ENCODE data around the gene CLDN14. TPM values are rescaled to one million over a fixed set of nuclear protein-coding genes. Genes with fewer than 3 reads are reported as not detected.

The CLDN14 gene
- total and polyA plus RNA-seq, 9 donors = 0.15 TPM; not detected in 8

- no peaks in the 10 kb centered on the region for H3K27me3 ChIP-seq
- WGBS, 3 donors = 60 to 66% (median 64%) methylated on average over 28 of the region's 28 CpGs
- H3K4me3 ChIP-seq = no peak overlapping the region
- no peaks in the 10 kb centered on the region for H3K4me1 ChIP-seq (ENCODE audit: insufficient read depth)
- intact Hi-C loops (cut with DNase I) = loop anchor here in 2 of 4 donors (5.0 to 10.0 kb wide), 3 partner anchors 80 to 505 kb away; no protein-coding TSS in a partner anchor
- TF ChIP-seq EP300 (IDR thresholded peaks at IDR 0.05) (no peak), POLR2A (IDR thresholded peaks at IDR 0.05) (no peak), CTCF (IDR thresholded peaks at IDR 0.05) (no peak)
- H3K27ac ChIP-seq = no peak overlapping the region
- H3K9me3 ChIP-seq = no peaks in the 10 kb centered on the region
- no peaks in the 10 kb centered on the region for H3K36me3 ChIP-seq
- peak in 1 of 5 donors; percentile 42 for DNase-seq
Measured at GRCh38 chr21:36422279-36423098, 57.4 kb downstream of the CLDN14 start.

- Histone ChIP-seq H3K4me3 (no peak overlapping the region), H3K4me1 (ENCODE audit: insufficient read depth) (no peaks in the 10 kb centered on the region), H3K9me3 (no peaks in the 10 kb centered on the region), H3K27me3 (no peaks in the 10 kb centered on the region), H3K27ac (no peak overlapping the region), H3K36me3 (no peaks in the 10 kb centered on the region)
- peak in 1 of 5 donors; percentile 28 for DNase-seq
- 90 to 93% (median 90%) methylated on average over 18 of the region's 18 CpGs for WGBS, 3 donors
- TF ChIP-seq POLR2A (IDR thresholded peaks at IDR 0.05) (no peak), EP300 (IDR thresholded peaks at IDR 0.05) (no peak), CTCF (IDR thresholded peaks at IDR 0.05) (no peak)
- intact Hi-C loops (cut with DNase I) = loop anchor here in 2 of 4 donors (5.0 to 10.0 kb wide), 3 partner anchors 82 to 507 kb away; no protein-coding TSS in a partner anchor
Measured at GRCh38 chr21:36420571-36421339, 59.2 kb downstream of the CLDN14 start.

GRCh38 chr21:36419996-36420395 is 59.9 kb downstream of the CLDN14 start:
- WGBS, 3 donors = 3 to 7% (median 3%) methylated on average over 8 of the region's 8 CpGs
- Histone ChIP-seq H3K27me3 (no peaks in the 10 kb centered on the region), H3K27ac (no peak overlapping the region), H3K4me3 (no peak overlapping the region), H3K9me3 (no peaks in the 10 kb centered on the region), H3K36me3 (no peaks in the 10 kb centered on the region), H3K4me1 (ENCODE audit: insufficient read depth) (no peaks in the 10 kb centered on the region)
- DNase-seq = peak; percentile 76 to 86 (median 80)
- TF ChIP-seq CTCF (IDR thresholded peaks at IDR 0.05) (peak; percentile 66 to 72 (median 70)), POLR2A (IDR thresholded peaks at IDR 0.05) (no peak)
- intact Hi-C loops (cut with DNase I) = loop anchor here in 3 of 4 donors (5.0 to 10.0 kb wide), 4 partner anchors 82 to 507 kb away; no protein-coding TSS in a partner anchor

GRCh38 chr21:36419241-36419640 is 60.7 kb downstream of the CLDN14 start:
- no peaks in the 10 kb centered on the region for H3K36me3 ChIP-seq
- no peak for DNase-seq
- no peak for TF ChIP-seq CTCF (IDR thresholded peaks at IDR 0.05)
- no peak for TF ChIP-seq POLR2A (IDR thresholded peaks at IDR 0.05)
- TF ChIP-seq EP300 (IDR thresholded peaks at IDR 0.05) = no peak
- H3K9me3 ChIP-seq = no peaks in the 10 kb centered on the region
- no peak overlapping the region for H3K27ac ChIP-seq
- H3K27me3 ChIP-seq = no peaks in the 10 kb centered on the region
- H3K4me3 ChIP-seq = no peak overlapping the region
- no peaks in the 10 kb centered on the region for H3K4me1 ChIP-seq (ENCODE audit: insufficient read depth)
- WGBS, 3 donors = 51 to 64% (median 53%) methylated on average over 14 of the region's 14 CpGs
- intact Hi-C loops (cut with DNase I) = loop anchor here in 1 of 4 donors (5.0 kb wide), 1 partner anchor 243 kb away; no protein-coding TSS in a partner anchor
